Measurements from ENCODE around the gene CDIP1. TPM values are rescaled to one million over a fixed set of nuclear protein-coding genes. Genes with fewer than 3 reads are reported as not detected.

CDIP1 gene
- total and polyA plus RNA-seq, 2 of the 8 experiments (the other 6 are each of a cell fraction or from before 2014, with no cell fraction given): 56.6 to 76.3 TPM

GRCh38 chr16:4461250-4462085, 77.1 kb downstream of the CDIP1 start (continued):
- peak in 1 of 2 experiments; percentile 99; a peak in 2 of 3 replicates for TF ChIP-seq EP300 (IDR thresholded peaks at IDR 0.05; ENCODE audit: borderline replicate concordance in 1 of 2, low read depth in 2 of 2, low read length in 2 of 2)

Measured in H1 (cell line).